ENCODE measurements around the gene TCEANC2.

DNA sequence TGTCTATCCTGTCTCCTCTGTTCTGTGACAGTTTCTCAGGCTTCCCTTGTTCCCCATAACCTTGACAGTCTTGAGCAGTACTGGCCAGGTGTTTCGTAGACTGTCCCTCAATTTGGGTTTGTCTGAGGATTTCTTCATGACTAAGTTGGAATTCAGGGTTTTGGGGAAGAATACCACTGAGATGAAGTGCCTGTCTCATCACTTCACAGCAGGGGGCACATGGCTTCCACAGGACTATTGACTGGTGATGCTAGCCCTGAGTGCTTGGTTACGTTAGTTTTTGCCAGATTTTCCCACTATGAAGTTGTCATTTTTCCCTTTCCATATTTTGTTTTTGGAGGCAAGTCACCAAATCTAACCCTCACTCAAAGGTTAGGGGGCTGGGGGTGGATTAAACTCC lies 53.7 kb downstream of the TCEANC2 start:
- TF ChIP-seq, protein P1, sequence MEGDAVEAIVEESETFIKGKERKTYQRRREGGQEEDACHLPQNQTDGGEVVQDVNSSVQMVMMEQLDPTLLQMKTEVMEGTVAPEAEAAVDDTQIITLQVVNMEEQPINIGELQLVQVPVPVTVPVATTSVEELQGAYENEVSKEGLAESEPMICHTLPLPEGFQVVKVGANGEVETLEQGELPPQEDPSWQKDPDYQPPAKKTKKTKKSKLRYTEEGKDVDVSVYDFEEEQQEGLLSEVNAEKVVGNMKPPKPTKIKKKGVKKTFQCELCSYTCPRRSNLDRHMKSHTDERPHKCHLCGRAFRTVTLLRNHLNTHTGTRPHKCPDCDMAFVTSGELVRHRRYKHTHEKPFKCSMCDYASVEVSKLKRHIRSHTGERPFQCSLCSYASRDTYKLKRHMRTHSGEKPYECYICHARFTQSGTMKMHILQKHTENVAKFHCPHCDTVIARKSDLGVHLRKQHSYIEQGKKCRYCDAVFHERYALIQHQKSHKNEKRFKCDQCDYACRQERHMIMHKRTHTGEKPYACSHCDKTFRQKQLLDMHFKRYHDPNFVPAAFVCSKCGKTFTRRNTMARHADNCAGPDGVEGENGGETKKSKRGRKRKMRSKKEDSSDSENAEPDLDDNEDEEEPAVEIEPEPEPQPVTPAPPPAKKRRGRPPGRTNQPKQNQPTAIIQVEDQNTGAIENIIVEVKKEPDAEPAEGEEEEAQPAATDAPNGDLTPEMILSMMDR (IDR thresholded peaks at IDR 0.05), result peak; percentile 58
- no peak for TF ChIP-seq USF1 (IDR thresholded peaks at IDR 0.05; ENCODE audit: borderline replicate concordance, low read depth)
- TF ChIP-seq TEAD4 (IDR thresholded peaks at IDR 0.05; ENCODE audit: borderline replicate concordance, insufficient read depth), result no peak
- TF ChIP-seq JUND (IDR thresholded peaks at IDR 0.05), result no peak
- no peak for TF ChIP-seq EP300 (IDR thresholded peaks at IDR 0.05; ENCODE audit: borderline replicate concordance in 1 of 2, low read depth in 1 of 2, low read length in 1 of 2)

Measured in SK-N-SH (cell line).